CD4-positive, alpha-beta T cell treated with Interleukin-15 for 4 hours (primary cell): Measurements from ENCODE around the gene MDH1B.
"Not testable (repeated sequence)": the region's sequence is repeated elsewhere in the genome, so short reads cannot be mapped to it uniquely, and the experiment has no call there.

Source experiments
- DNase-seq: peaks from one replicate; pipeline ENCODE4 v3.0.0-alpha.2; 2020; ENCODE audit warnings: low spot score

MDH1B gene

DNA sequence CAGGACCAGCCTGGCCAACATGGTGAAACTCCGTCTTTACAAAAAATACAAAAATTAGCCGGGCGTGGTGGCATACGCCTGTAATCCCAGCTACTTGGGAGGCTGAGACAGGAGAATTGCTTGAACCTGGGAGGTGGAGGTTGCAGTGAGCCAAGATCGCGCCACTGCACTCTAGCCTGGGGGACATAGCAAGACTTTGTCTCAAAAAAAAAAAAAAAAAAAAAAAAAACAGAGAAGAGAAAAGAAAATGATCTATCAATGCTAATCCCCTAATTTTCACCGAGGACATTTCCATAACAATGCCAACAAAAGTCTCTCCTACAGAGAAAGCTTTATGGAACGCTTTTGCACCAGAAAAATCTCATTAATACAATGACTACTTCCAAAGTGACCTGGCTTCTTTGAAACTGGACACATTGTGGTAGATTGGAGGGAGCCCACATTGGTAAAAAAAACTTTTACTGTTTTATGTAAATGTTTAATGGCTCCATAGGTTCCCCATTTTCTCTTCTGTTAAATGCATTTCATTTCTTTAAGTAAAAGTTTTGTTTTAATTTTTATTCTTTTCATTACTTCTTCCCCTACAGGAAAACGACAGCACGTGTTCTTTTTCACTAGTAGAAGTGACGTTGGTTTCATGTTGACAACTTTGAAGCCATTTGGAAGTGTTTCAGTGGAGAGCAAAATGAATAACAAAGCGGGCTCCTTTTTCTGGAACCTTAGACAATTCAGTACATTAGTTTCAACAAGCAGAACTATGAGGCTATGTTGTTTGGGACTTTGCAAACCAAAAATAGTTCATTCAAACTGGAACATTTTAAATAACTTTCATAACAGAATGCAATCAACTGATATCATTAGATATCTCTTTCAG is 1.2 kb upstream of the MDH1B start:
- DNase-seq: no peak

DNA sequence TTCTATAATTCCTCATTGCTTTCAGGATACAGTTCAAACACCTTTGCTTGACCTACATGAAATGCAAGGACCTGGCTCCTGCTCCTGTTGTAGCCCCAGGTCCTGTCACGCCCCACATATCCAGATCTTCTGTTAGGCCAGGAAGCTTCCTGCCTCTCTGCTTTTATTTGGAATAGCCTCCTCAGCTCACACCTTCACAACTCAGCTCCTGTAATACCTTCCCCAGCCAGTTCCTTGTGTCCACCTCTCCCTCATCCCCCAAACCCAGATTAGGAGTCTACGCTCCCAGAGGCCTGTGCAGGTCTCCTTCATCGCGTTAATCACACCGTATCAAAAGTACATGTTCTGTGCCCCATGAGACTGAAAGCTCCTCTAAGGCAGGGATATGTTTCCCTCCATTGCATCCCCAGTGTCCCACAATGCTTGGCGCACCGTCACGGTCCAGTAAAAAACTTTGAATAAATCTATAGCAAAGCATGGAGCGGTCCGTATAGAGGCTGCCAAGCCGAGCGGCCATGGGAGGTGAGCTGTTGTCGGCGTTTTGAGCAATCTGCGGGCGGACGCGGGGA is 371 bp downstream of the MDH1B start:
- DNase-seq: no peak

DNA sequence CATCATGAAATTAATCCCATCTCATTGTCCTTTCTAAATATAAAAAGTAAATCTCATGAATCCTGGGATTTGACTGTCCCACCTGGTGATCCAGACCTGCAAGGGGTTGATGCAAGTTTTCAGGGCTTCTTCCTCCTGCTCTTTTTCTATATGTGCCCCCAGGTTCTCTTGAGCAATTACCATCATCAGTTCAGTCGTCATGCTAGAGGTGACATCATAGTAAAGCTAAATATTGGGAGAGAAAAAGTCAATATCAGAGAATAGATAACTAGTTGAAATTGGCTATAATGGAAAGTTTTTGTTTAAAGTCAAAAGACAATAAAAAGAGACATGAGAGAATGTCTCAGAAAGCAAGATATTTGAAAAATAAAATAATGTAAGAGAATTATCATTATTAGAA is 8.3 kb downstream of the MDH1B start:
- no peak for DNase-seq

DNA sequence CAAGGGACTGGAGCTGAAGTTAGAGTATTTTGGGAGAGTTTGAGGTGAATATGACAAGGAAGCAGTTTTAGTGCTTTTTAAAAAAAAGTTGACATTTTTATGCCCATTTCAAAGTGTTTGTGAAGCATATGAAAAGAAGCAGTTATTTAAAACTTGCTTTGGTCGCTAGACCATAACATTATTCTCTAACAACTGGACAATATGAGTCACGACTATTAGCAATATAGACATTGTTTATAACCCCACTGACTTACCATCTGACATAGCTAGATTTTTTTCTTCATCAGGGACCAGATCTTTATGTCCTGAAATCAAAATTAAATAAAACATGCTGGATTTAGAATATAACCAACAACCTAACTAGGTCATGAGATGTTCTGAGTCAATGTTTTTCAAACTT is 24.3 kb downstream of the MDH1B start:
- DNase-seq: no peak

DNA sequence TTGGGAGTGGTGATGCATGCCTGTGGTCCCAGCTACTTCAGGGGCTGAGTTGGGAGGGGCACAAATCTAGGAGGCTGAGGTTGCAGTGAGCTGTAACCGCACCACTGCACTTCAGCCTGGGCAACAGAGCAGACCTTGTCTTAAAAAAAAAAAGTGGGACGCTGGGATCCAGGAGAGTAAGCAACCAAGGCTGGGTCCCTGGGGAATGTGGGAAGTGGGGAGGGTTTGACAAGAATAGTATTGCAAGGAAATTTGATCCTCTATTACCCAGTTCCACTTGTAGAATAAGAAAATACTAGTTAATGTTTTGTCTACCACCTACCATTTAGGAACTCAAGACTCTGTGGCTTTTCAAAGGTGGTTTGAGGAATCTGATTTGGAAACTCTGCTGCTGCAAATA is 25.9 kb downstream of the MDH1B start:
- DNase-seq: no peak

DNA sequence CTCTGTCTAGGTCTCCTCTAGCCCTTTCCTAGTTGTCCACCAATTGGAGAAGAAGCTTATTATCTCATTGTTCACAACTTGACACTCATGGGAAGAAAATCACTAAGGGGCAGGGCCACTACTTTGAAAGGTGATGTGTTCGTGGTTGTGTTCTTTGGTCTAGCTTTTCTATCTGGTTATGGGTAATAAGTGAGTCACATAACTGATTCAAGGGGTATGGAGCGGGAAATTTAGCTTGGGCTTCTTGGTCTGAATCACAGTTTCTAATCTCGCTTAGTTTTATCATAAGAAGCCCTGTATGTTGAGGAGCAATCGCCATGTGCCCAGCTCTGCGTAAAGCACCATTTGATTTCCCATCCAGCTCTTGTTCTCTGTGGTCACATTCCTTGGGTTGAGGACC is 28.2 kb downstream of the MDH1B start:
- DNase-seq: no peak

DNA sequence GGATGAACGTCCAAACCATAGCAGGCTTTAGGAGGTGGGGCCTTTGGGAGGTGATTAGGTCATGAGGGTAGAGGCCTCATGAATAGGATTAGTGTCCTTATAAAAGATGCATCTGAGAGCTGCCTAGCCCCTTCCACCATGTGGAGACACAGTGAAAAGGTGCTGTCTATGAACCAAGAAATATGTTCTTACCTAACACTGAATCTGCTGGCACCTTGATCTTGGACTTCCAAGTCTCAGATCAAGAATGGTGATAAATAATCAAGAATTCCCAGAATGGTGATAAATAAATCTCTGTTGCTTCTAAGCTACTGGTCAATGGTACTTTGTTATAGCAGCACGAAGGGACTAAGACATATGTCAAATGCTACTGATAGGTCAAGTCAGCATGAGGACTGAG is 31.8 kb downstream of the MDH1B start:
- DNase-seq: no peak

DNA sequence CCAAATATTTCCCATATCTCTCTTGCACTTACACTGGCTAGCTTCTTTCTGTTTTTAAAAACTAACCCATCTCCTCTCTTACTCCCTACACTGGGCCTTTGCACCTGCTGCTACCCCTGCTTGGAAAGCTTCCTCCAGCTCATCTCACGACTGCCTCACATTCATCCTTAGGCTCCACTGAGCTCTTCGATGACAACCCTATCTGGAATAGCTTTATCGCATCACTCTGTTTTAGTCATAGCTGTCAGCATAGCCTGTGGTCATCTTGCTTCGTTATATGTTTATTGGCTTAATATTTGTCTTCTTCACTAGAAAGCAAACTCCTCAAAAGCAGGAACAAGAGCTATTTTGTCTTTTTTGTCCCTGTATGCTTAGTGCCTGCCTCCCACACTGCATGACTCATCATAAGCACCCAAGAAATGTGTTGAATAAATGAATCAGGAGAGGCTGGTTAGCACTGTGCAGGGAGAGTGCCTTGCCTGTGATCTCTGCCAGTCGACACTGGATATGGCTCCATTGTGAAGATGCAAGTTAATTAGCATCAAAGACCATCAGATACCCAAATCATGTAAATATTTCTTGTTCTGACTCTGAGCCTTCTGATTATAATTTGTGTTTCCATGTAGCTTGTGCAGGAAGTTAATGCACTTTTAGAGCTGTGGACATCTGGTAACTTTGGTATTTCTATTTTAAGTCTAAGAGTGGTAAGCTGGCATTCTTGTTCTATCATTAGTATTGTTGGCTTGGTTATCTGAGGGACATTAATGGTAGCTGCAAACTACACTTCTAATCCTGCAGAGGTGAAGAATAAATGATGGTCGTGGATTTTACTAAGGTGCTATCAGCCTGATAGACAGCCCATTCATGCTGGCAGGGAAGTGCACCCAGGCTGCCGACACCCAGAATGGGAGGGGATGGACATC is 36.6 kb downstream of the MDH1B start:
- no peak for DNase-seq

DNA sequence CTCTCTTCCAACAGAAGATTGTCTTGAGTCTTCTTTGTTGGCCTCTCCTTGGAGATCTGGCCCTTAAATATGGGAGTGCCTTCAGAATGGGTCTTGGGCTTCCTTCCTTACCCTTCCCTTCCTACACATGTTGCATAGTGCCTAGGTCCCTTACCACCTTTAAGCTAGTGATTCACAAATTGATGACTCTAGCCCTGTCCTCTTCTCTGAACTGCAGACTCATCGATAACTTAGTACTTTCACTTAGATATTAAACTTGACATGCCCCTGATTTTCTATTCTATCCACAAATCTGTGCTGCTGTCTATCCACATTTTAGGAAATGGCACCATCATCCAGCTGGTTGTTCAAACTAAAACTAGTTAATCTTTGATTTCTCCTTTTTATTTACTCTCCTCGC is 37.8 kb downstream of the MDH1B start:
- DNase-seq: no peak

DNA sequence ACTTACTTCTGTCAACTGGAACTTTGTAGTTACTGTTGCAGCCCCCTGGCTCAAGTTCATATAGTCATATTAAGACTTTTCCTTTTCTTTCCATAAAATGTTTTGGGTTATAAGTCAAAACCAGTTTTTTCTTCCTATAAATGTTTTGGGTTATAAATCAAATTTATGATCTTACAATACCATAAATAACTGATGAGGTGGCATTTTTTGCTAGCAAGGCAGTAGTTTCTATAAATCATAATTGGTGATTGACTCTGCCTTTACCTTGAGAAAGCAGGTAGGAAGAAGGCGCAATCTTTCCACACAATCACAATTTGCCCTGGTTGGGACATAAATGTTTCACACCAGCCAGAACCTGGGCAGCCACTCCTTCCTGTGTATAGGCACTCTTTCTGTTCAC is 41.8 kb downstream of the MDH1B start:
- DNase-seq: no peak

DNA sequence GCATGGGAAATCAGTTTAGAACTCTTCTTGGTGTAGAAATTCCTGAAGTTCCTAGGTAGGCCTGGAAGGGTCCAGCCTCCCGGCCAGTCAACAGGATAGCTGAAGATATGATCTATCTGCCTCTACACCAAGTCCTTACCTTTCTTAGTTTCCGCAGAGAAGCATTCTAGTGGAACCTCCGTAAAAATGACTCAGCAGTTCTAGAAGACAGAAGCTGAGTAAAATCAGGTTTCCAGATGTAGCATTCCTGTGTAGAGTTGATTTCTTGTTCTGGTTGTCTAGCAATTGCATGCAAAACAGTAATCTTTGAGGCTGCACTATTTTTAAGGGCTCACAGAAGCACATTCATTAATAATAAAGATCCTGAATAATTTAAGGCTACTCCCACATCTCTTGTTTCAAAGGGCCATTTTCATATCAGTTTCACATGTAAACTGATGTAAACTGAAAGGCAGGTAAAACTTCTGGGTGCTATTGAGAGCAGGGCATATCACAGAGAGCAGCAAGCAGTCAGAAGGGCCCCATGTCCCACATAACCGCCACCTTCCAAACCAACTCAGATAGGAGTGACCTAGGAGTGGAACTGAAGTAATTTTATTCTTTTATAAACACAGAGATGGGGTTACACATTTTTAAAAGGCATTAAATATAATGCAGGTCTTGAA is 43.7 kb downstream of the MDH1B start:
- DNase-seq: no peak

DNA sequence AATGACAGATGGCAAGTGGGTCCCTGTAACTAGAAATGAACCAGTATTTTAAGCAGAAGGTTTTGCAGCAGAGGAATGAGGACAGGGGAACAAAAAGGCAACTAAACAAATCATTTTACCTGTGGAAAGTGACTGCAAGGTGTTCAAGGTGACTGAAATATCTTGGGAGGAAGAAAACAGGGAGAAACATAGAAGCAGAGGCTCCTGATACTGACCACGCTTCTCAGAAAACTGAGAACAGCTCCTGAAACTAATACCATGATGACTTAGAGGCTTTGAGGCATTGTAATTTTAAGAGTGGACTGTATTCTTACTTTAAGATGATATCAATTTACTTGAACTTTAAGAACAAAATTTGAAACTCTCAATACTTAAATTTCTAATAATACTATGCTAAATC is 46.8 kb downstream of the MDH1B start, which contains the start of gene DYTN:
Gene DYTN (minus strand): TSS at position 101 of the 400 bp plus-strand sequence. CDS start 117 bp downstream, outside the sequence.
- DNase-seq: no peak

DNA sequence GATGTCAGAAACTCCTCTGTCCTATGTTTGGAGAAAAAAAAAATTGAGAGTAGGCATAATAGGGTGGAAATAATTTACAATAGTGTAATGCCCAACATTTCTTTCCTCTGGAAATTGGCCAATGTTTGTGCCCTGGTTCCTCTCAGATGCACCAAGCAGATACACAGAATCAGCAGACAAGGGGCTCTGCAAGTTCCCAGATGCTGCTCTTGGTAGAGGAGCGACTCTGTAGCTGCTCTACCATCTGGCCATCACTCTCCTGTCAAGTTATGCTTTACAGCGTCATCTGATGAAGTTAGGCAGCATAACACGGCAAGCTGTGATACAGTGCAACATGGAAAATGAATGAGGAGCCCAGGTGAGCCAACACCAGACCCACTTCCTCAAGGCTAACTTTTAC is 48.5 kb downstream of the MDH1B start:
- DNase-seq: no peak

DNA sequence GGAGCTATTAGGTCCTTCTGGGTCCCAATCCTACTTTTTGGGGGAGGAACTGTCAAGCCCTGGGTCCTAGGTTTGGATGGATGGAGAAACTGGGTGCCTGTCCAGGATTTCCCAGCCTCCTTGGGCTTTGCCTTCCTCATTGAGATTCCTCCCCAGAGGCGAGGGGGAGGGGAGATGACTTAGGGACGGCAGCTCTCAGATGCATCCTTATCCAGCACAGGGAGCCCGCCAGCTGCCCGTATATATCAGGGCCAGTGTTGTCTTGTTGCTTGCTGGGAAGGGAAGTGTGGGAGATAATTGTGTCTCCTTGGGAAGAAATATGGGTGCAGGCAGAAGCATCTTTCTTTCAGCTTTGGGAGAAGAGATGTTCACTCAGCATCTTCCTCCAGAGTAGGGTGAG is 49.9 kb downstream of the MDH1B start:
- DNase-seq: not testable (repeated sequence)

DNA sequence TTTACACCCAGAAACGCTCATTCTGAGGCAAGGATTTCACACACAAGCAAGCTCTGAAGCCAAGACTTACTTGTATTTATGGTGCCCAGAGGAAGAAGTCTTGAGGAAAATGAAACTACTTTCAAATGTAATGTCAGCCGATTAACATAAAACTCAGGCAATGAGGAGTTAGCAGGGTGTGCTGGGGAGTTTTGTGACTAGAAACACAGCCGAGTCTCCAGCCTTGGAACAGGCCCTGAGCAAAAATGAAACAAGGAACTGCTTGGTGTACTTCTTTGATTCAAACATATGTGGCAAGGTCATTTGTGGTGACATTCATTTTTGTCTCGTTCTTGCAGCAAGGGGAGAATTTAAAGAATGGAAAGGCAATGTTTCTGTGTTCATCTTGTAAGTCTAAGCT is 51.4 kb downstream of the MDH1B start:
- DNase-seq: no peak

DNA sequence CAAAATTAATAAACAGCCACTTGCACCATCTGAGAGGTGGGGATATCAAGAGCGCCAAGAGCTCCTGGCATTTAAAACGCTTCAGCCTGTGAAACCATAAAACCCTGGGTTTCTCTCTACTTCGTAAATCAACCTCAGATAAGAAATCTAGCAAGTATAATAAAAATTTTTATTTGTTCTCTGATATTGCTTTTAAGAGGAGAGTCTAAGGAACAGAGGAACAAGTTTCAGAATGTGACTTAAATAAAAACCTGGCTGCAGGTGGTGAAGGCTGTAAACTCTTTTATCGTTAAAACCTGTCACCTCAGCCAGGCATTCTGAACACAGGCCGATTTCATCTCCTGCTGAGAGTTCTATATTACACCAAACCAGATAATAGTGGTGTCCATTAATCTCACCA is 56.8 kb downstream of the MDH1B start:
- no peak for DNase-seq

DNA sequence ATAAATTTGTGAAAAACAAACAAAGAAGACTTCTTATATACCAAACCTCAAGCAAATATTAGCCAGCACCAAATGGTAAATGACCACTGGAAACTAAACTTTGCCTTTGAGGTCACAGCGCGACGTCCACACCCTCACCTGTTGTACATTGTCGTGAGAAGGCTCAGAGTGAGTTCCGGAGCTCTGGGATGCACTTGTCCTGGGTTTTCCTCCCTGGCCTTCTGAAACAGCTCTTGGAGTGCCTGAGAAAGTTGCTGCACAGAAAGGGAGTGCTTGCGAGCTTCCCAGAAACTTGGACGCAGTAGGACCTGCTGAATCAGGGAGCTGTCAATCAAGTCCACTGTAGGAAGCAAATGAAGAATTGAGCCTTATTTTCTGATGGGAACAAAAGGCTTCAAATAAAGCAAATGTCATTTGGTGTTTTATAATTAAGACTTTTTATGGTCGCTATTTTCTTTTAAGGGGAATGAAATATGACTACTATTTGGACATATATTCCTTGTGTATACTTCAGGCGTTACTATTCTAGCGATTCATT is 57.9 kb downstream of the MDH1B start:
- DNase-seq: no peak

DNA sequence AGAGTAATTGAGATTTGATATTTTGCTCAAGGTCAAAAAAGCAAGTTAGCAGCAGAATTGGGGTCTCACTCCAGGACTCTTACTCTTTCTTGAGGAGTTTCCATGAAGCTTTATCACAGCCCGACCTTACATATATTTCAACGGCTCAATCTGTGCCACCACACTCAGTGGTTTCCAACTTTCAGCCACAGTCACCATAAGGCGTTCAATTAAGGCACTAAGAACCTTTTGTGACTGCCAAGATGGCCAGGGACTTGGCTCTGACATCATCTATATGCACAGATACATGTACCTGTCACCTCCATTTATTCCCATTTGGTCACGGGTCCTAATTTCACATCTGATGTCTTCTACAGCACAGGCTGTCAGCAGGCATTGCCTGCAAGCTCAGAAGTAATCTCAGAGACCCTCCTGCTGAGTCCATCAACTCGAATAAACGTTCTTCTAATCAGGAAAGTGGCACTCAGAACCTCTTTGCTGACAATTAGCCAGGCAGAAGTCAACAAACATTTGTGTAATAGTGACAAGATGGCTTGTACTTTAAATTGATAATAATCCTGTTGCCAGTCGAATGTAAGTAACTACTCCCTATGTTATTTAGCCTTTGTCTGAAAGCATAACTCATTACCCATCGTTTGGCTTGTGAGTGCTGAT is 63.0 kb downstream of the MDH1B start:
- no peak for DNase-seq

DNA sequence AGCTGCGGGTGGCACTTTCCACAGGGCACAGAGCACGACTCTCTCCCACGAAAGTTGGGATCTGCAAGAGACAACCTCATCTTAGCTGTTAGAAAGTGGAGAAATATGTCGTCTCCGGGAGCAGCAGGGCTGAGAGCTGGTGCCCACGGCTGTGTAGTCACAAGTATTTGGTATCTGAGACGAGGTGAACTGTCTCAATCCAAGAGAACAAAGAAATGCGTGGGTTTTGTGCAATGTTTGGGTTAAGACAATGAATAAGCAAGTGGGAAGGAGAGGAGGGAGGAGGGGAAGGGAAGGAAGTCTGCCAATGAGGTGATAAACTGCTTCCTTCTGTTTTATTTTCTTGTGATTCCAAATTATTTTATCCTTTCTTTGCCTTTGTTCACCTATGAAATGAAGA is 65.0 kb downstream of the MDH1B start:
- no peak for DNase-seq

DNA sequence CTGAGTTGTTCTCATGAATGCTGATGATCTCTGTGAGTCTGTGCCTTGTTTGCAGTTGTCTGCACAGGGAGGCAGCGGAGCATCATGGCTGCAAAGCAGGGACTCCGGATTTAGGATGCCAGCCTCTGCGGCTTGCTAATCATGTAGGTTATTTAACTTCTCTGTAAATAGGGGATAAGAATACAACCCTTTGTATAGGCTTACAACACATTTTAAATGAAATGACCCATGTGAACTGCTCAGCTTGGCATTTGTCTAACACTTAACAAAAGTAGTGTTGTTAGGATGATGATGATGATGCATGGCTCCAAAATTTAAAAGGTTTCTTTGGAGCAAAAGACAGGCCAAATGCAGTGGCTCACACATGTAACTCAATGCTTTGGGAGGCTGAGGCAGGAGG is 66.3 kb downstream of the MDH1B start:
- no peak for DNase-seq

DNA sequence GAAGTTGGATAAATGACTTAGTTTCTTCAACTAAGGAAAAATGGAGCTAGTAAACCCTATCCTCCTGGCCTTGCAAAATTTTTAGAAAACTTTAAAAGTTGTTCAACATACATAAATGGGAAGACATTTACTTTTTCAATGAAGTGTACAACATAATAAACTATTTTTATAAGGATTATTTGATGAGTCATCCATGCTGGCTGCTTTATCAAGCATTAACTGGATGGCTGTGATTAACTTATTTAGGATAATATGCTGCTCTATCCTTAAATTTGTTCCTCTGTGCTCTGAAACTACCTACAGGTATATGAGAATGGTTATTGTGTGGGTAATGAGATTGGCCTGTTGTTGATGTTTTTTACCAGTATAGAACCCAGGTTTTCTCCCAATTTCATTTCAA is 68.2 kb downstream of the MDH1B start:
- DNase-seq: no peak
